KBM-7 (cell line): Measurements from ENCODE around the gene DLGAP3.

Experiments used
- DNase-seq: peaks from one replicate; pipeline ENCODE4 v3.0.0-alpha.2; 2015
- in situ Hi-C: fragments of 300-500 bp; cut with MboI; formaldehyde crosslinking; loops from 2 replicates; pipeline ENCODE4 v1.14.3; 2020; ENCODE audit warnings: low sequenced_read_pairs, low pct_unique_long_range_greater_than_20kb, mixed read lengths

Gene DLGAP3

GRCh38 chr1:34872133-34872503, 57.3 kb downstream of the DLGAP3 start:
- in situ Hi-C loops: no loop called here
- no peak for DNase-seq

- in situ Hi-C loops: no loop called here
Measured at GRCh38 chr1:34871443-34872132, 57.9 kb downstream of the DLGAP3 start.

GRCh38 chr1:34870395-34870794, 59.1 kb downstream of the DLGAP3 start:
- in situ Hi-C loops: no loop called here
- DNase-seq: no peak

More at GRCh38 chr1:34871443-34872132, 57.9 kb downstream of the DLGAP3 start:
- DNase-seq: no peak

- no peak for DNase-seq
- in situ Hi-C loops: no loop called here
Measured at GRCh38 chr1:34869760-34870159, 59.7 kb downstream of the DLGAP3 start.

GRCh38 chr1:34868230-34869049, 61.0 kb downstream of the DLGAP3 start:
- in situ Hi-C loops: no loop called here
- DNase-seq: no peak

GRCh38 chr1:34867415-34867814, 62.0 kb downstream of the DLGAP3 start:
- in situ Hi-C loops: no loop called here
- peak; percentile 24 for DNase-seq

- in situ Hi-C loops: no loop called here
- DNase-seq: no peak
Measured at GRCh38 chr1:34866762-34867109, 62.7 kb downstream of the DLGAP3 start.

GRCh38 chr1:34865981-34866761, 63.3 kb downstream of the DLGAP3 start:
- peak; percentile 88 for DNase-seq
- in situ Hi-C loops: no loop called here

GRCh38 chr1:34865573-34865972, 63.9 kb downstream of the DLGAP3 start:
- in situ Hi-C loops: no loop called here
- no peak for DNase-seq

- in situ Hi-C loops: no loop called here
- DNase-seq: no peak
Measured at GRCh38 chr1:34864759-34865158, 64.7 kb downstream of the DLGAP3 start.

- DNase-seq: no peak
- in situ Hi-C loops: no loop called here
Measured at GRCh38 chr1:34863501-34863900, 65.9 kb downstream of the DLGAP3 start.

GRCh38 chr1:34859446-34860200, 69.8 kb downstream of the DLGAP3 start, which contains the start of gene SMIM12:
SMIM12 (minus strand) TSS chr1:34859749; CDS start chr1:34855977, 3,772 bp downstream.
- peak; percentile 94 for DNase-seq
- in situ Hi-C loops: no loop called here

- in situ Hi-C loops: no loop called here
- peak; percentile 24 for DNase-seq
Measured at GRCh38 chr1:34858901-34859445, 70.5 kb downstream of the DLGAP3 start.

GRCh38 chr1:34856697-34857096, 72.8 kb downstream of the DLGAP3 start:
- no peak for DNase-seq
- in situ Hi-C loops: no loop called here

GRCh38 chr1:34852677-34853217, 76.7 kb downstream of the DLGAP3 start:
- in situ Hi-C loops: no loop called here
- DNase-seq: peak; percentile 98

- DNase-seq: no peak
Measured at GRCh38 chr1:34851431-34852105, 77.9 kb downstream of the DLGAP3 start.

GRCh38 chr1:34850382-34850781, 79.1 kb downstream of the DLGAP3 start:
- in situ Hi-C loops: no loop called here
- DNase-seq: no peak

More at GRCh38 chr1:34851431-34852105, 77.9 kb downstream of the DLGAP3 start:
- in situ Hi-C loops: no loop called here

- in situ Hi-C loops: no loop called here
- no peak for DNase-seq
Measured at GRCh38 chr1:34847094-34847493, 82.4 kb downstream of the DLGAP3 start.
